ENCODE data around the gene TNFRSF1B. TPM values are rescaled to one million over a fixed set of nuclear protein-coding genes. Genes with fewer than 3 reads are reported as not detected.

The TNFRSF1B gene
- total and polyA plus RNA-seq, 2 experiments from 2014 or later: 0.91 to 4.1 TPM

DNA sequence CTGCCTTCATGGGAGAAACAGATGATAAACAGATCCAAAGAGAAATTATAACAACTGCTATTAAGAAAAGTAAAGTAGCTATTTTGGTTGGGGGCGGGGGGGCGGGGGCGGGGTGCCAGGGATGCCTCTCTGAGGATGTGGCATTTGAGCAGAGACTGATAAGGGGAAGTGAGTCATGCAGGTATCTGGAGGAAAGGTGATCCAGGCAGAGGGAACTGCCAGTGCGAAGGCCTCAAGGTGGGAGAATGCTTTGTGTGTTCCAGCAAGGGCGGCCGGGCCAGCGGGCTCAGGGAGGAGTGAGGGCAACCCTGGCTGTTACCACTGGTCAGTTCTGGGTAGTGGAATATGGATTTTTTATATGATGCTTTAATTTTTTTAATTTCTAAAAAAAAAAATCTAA, 7.0 kb upstream of the TNFRSF1B start:
- H3F3A ChIP-seq (replicated peaks; ENCODE audit: low read depth): no peaks in the 10 kb centered on the region
- no peaks in the 10 kb centered on the region for H3K79me2 ChIP-seq (replicated peaks; ENCODE audit: insufficient read depth)
- no peaks in the 10 kb centered on the region for H3K27me3 ChIP-seq (ENCODE audit: insufficient read depth)
- no peaks in the 10 kb centered on the region for H4K20me1 ChIP-seq (replicated peaks; ENCODE audit: insufficient read depth)
- no peak overlapping the region for H3K4me2 ChIP-seq
- no peak for DNase-seq (ENCODE audit: low spot score)
- peaks cover 18% of the 10 kb centered on the region for H3K4me1 ChIP-seq (ENCODE audit: insufficient read depth)
- H3K9me2 ChIP-seq (ENCODE audit: insufficient read depth): no peaks in the 10 kb centered on the region
- no peaks in the 10 kb centered on the region for H3K36me3 ChIP-seq (ENCODE audit: insufficient read depth)
- no peak overlapping the region for H3K27ac Mint-ChIP-seq
- no peaks in the 10 kb centered on the region for H3K9me3 Mint-ChIP-seq
- TF ChIP-seq EZH2 (IDR thresholded peaks at IDR 0.05; ENCODE audit: low read depth, unreplicated experiment) (no peak), ZNF114 (CRISPR knock-in tag; IDR thresholded peaks at IDR 0.05) (no peak), POLR2AphosphoS5 (IDR thresholded peaks at IDR 0.05; ENCODE audit: low read depth) (no peak), ZNF331 (CRISPR knock-in tag; IDR thresholded peaks at IDR 0.05; ENCODE audit: low read depth) (no peak), NANOG (IDR thresholded peaks at IDR 0.05; ENCODE audit: borderline replicate concordance) (no peak), EZH2phosphoT487 (IDR thresholded peaks at IDR 0.05; ENCODE audit: unreplicated experiment) (no peak), STAT1 (IDR thresholded peaks at IDR 0.05; ENCODE audit: unreplicated experiment) (no peak), CREB1 (CRISPR knock-in tag; IDR thresholded peaks at IDR 0.05; ENCODE audit: low read depth) (no peak)
- TF ChIP-seq, protein P1, sequence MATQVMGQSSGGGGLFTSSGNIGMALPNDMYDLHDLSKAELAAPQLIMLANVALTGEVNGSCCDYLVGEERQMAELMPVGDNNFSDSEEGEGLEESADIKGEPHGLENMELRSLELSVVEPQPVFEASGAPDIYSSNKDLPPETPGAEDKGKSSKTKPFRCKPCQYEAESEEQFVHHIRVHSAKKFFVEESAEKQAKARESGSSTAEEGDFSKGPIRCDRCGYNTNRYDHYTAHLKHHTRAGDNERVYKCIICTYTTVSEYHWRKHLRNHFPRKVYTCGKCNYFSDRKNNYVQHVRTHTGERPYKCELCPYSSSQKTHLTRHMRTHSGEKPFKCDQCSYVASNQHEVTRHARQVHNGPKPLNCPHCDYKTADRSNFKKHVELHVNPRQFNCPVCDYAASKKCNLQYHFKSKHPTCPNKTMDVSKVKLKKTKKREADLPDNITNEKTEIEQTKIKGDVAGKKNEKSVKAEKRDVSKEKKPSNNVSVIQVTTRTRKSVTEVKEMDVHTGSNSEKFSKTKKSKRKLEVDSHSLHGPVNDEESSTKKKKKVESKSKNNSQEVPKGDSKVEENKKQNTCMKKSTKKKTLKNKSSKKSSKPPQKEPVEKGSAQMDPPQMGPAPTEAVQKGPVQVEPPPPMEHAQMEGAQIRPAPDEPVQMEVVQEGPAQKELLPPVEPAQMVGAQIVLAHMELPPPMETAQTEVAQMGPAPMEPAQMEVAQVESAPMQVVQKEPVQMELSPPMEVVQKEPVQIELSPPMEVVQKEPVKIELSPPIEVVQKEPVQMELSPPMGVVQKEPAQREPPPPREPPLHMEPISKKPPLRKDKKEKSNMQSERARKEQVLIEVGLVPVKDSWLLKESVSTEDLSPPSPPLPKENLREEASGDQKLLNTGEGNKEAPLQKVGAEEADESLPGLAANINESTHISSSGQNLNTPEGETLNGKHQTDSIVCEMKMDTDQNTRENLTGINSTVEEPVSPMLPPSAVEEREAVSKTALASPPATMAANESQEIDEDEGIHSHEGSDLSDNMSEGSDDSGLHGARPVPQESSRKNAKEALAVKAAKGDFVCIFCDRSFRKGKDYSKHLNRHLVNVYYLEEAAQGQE (IDR thresholded peaks at IDR 0.05; ENCODE audit: unreplicated experiment): no peak
- TF ChIP-seq, protein P2, sequence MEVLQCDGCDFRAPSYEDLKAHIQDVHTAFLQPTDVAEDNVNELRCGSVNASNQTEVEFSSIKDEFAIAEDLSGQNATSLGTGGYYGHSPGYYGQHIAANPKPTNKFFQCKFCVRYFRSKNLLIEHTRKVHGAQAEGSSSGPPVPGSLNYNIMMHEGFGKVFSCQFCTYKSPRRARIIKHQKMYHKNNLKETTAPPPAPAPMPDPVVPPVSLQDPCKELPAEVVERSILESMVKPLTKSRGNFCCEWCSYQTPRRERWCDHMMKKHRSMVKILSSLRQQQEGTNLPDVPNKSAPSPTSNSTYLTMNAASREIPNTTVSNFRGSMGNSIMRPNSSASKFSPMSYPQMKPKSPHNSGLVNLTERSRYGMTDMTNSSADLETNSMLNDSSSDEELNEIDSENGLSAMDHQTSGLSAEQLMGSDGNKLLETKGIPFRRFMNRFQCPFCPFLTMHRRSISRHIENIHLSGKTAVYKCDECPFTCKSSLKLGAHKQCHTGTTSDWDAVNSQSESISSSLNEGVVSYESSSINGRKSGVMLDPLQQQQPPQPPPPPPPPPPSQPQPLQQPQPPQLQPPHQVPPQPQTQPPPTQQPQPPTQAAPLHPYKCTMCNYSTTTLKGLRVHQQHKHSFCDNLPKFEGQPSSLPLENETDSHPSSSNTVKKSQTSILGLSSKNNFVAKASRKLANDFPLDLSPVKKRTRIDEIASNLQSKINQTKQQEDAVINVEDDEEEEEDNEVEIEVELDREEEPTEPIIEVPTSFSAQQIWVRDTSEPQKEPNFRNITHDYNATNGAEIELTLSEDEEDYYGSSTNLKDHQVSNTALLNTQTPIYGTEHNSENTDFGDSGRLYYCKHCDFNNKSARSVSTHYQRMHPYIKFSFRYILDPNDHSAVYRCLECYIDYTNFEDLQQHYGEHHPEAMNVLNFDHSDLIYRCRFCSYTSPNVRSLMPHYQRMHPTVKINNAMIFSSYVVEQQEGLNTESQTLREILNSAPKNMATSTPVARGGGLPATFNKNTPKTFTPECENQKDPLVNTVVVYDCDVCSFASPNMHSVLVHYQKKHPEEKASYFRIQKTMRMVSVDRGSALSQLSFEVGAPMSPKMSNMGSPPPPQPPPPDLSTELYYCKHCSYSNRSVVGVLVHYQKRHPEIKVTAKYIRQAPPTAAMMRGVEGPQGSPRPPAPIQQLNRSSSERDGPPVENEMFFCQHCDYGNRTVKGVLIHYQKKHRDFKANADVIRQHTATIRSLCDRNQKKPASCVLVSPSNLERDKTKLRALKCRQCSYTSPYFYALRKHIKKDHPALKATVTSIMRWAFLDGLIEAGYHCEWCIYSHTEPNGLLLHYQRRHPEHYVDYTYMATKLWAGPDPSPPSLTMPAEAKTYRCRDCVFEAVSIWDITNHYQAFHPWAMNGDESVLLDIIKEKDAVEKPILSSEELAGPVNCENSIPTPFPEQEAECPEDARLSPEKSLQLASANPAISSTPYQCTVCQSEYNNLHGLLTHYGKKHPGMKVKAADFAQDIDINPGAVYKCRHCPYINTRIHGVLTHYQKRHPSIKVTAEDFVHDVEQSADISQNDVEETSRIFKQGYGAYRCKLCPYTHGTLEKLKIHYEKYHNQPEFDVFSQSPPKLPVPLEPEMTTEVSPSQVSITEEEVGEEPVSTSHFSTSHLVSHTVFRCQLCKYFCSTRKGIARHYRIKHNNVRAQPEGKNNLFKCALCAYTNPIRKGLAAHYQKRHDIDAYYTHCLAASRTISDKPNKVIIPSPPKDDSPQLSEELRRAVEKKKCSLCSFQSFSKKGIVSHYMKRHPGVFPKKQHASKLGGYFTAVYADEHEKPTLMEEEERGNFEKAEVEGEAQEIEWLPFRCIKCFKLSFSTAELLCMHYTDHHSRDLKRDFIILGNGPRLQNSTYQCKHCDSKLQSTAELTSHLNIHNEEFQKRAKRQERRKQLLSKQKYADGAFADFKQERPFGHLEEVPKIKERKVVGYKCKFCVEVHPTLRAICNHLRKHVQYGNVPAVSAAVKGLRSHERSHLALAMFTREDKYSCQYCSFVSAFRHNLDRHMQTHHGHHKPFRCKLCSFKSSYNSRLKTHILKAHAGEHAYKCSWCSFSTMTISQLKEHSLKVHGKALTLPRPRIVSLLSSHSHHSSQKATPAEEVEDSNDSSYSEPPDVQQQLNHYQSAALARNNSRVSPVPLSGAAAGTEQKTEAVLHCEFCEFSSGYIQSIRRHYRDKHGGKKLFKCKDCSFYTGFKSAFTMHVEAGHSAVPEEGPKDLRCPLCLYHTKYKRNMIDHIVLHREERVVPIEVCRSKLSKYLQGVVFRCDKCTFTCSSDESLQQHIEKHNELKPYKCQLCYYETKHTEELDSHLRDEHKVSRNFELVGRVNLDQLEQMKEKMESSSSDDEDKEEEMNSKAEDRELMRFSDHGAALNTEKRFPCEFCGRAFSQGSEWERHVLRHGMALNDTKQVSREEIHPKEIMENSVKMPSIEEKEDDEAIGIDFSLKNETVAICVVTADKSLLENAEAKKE (CRISPR knock-in tag; IDR thresholded peaks at IDR 0.05): no peak
- TF ChIP-seq, protein P3, sequence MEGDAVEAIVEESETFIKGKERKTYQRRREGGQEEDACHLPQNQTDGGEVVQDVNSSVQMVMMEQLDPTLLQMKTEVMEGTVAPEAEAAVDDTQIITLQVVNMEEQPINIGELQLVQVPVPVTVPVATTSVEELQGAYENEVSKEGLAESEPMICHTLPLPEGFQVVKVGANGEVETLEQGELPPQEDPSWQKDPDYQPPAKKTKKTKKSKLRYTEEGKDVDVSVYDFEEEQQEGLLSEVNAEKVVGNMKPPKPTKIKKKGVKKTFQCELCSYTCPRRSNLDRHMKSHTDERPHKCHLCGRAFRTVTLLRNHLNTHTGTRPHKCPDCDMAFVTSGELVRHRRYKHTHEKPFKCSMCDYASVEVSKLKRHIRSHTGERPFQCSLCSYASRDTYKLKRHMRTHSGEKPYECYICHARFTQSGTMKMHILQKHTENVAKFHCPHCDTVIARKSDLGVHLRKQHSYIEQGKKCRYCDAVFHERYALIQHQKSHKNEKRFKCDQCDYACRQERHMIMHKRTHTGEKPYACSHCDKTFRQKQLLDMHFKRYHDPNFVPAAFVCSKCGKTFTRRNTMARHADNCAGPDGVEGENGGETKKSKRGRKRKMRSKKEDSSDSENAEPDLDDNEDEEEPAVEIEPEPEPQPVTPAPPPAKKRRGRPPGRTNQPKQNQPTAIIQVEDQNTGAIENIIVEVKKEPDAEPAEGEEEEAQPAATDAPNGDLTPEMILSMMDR (conservative IDR thresholded peaks at IDR 0.05; ENCODE audit: low read depth in 2 of 2): no peak
- ATAC-seq: no peak
- H3K27me3 Mint-ChIP-seq (ENCODE audit: insufficient read depth, low read depth, poor library complexity): peaks cover 2% of the 10 kb centered on the region
- H3K4me3 ChIP-seq: no peak overlapping the region
- H3K4me1 Mint-ChIP-seq: peaks cover 20% of the 10 kb centered on the region
- no peak overlapping the region for H3K4me3 Mint-ChIP-seq
- no peak overlapping the region for H2AFZ ChIP-seq
- no peak overlapping the region for H3K27ac ChIP-seq (ENCODE audit: low read depth)
- H3K36me3 Mint-ChIP-seq (ENCODE audit: low read depth): no peaks in the 10 kb centered on the region

Data from GM23338 (cell line).